HG03139 (cell line): Measurements from ENCODE around the gene GPR162.

Experiments used
- ATAC-seq: cut with Tn5 transposase; IDR thresholded peaks from one replicate; pipeline ENCODE4 v1.9.1; 2021; ENCODE audit not compliant: unreplicated experiment

The GPR162 gene

DNA sequence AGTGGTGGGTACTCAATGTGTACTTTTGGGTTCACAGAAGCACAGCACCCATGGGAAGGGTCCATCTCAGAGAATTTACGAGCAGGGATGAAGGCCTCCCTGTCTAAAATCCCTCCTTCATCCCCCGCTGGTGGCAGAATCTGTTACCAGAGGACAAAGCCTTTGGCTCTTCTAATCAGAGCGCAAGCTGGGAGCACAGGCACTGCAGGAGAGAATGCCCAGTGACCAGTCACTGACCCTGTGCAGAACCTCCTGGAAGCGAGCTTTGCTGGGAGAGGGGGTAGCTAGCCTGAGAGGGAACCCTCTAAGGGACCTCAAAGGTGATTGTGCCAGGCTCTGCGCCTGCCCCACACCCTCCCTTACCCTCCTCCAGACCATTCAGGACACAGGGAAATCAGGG is 1.5 kb upstream of the GPR162 start:
- ATAC-seq: no peak

DNA sequence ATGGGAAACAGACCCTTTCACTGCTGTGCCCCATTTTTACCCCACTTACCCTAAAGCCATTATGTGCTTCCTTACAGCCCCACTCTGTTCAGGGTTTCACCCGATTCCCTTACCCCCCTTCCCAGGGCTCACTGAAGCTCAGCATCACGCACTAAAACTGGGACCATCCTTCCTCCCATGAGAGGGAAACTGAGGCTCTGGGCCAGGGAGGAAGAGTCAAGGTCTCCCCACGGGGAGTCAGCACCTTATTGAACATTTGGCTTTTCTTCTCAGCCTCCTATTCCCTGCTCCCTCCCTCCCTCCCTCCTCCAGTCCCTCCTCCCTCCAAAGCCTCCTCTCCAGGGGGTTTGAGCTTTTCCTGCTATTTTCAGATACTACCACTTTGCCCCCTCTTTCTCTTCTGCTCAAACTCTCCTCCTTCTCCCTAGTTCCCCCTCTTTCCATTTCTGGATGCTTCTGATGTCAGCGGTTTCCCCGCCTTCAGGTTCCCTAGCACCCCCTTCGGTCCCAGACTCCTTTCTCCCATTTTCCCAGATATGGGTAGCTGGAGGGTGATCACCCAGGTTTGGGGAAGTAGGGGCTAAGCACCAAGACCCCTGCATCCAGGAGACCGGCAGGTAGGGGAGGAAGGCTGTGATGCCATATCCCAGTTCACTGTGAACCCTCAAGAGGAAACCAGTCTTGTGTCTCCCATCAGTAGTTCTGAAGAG is 960 bp downstream of the GPR162 start:
- no peak for ATAC-seq

- no peak for ATAC-seq
Measured at GRCh38 chr12:6823182-6824084, 1.8 kb downstream of the GPR162 start.

GRCh38 chr12:6824085-6824775 is 2.6 kb downstream of the GPR162 start:
- ATAC-seq: no peak

- no peak for ATAC-seq
Measured at GRCh38 chr12:6824901-6825381, 3.3 kb downstream of the GPR162 start.

DNA sequence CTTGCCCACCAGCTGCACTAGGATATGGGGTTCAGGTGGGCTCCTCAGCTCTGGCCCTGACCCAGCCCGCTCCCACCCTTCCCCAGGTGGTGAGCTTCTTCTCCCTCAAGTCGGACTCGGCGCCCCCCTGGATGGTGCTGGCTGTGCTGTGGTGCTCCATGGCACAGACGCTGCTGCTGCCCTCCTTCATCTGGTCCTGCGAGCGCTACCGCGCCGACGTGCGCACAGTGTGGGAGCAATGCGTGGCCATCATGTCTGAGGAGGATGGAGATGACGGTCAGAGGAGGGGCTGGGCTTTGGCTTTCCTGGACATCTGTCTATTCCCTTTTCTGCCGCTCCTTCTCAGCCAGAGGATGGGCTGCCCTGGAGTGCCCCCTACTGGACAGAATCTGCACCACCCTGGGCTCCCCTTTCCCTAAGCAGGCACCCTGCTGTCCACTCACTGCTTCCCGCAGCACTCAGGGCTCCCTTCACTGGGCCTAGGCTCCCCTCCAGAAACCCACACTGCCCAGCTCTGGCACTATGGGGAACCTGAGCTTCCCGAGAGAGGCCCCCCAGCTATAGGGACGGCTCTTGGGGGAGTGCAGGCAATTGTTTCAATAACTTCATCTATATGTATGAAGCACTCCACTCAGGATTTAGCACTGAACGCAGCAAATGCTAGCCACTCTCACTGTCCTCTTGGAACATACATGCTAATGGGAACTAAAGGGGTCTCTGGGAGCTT is 3.9 kb downstream of the GPR162 start:
- no peak for ATAC-seq

GRCh38 chr12:6826125-6826733 is 4.6 kb downstream of the GPR162 start:
- ATAC-seq: no peak

- ATAC-seq: no peak
Measured at GRCh38 chr12:6826734-6827436, 5.3 kb downstream of the GPR162 start.

DNA sequence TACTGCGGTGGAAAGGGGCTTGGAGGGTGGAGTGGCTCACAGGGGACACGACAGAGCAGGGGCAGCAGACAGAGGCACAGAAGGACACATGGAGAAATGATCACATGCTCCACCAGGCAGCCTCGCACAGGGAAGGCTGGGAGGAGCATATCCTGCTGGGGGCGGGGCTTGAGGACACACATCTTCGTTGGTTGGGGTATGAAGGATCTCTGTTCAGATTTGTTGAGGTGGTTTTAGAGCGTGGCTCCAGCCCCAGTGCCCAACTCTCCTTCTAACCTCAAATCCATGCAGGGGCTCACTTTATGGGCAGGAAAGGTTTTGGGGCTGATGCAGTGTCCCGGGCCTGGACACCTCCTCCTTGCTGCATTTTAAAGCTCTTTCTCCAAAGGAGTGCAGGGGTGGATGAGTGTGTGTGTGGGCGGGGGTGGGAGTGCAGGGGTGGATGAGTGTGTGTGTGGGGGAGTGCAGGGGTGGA is 5.9 kb downstream of the GPR162 start:
- ATAC-seq: no peak

GRCh38 chr12:6827982-6828780 is 6.6 kb downstream of the GPR162 start, which contains the start of gene P3H3:
Gene P3H3 (plus strand): TSS chr12:6828407. CDS start chr12:6828441, 34 bp downstream.
- ATAC-seq: no peak

- ATAC-seq: no peak
Measured at GRCh38 chr12:6828781-6829535, 7.3 kb downstream of the GPR162 start.

GRCh38 chr12:6829536-6830220 is 8.1 kb downstream of the GPR162 start:
- no peak for ATAC-seq

DNA sequence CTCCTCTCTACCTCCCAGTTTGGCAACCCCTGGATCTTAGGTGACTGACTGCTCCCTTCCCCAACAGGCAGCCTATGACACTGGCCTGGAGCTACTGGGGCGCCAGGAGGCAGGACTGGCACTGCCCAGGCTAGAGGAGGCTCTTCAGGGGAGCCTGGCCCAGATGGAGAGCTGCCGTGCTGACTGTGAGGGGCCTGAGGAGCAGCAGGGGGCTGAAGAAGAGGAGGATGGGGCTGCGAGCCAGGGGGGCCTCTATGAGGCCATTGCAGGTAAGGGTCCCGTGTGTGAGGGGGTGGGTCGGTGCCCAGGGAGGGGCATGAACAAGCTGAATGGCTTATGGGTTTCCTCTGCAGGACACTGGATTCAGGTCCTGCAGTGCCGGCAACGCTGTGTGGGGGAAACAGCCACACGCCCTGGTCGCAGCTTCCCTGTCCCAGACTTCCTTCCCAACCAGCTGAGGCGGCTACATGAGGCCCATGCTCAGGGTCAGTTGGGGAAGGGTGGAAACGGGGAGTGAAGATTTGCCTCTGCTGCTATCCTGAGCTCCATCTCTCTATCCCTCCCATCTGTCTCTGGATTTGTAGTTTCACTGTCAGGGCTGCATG is 8.8 kb downstream of the GPR162 start:
- no peak for ATAC-seq

DNA sequence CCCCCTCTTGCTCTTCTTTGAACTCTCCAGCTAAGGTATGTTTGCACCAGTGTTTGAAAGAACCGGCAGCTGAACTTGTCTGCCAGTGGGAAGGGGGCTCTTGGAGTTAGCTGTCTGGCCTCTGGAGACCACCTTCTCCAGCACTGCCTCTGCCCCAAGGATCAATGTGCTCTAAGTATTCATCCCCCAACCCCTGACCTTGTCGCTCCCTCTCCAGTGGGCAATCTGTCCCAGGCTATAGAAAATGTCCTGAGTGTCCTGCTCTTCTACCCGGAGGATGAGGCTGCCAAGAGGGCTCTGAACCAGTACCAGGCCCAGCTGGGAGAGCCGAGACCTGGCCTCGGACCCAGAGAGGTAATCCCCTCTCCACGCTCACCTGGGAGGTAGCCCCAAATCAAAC is 9.4 kb downstream of the GPR162 start:
- no peak for ATAC-seq

- no peak for ATAC-seq
Measured at GRCh38 chr12:6831450-6831995, 9.9 kb downstream of the GPR162 start.

- ATAC-seq: no peak
Measured at GRCh38 chr12:6832125-6832524, 10.5 kb downstream of the GPR162 start.
